Urinary bladder (tissue), 4 donors: ENCODE measurements around the gene LCP1. TPM values are rescaled to one million over a fixed set of nuclear protein-coding genes. Genes with fewer than 3 reads are reported as not detected.

Source experiments
- DNase-seq: peaks from one replicate; pipeline ENCODE4 v3.0.0-alpha.2; 2015; ENCODE audit errors: extremely low spot score
- H3K27ac ChIP-seq: one replicate; pipeline ENCODE4 v1.5.1; 2013; ENCODE audit warnings: low read depth, mild to moderate bottlenecking, moderate library complexity
- H3K36me3 ChIP-seq: one replicate; pipeline ENCODE4 v1.6.1; 2013; ENCODE audit warnings: mild to moderate bottlenecking, moderate library complexity; ENCODE audit not compliant: insufficient read depth
- H3K4me1 ChIP-seq: one replicate; pipeline ENCODE4 v1.6.1; 2013; ENCODE audit warnings: mild to moderate bottlenecking, moderate library complexity; ENCODE audit not compliant: insufficient read depth
- H3K4me3 ChIP-seq: one replicate; pipeline ENCODE4 v1.5.1; 2013; ENCODE audit warnings: low read depth, low read length
- WGBS: extraction: QIAGEN DNeasy Blood & Tissue Kit; methylation state at CpG from one replicate; pipeline ENCODE4 v1.1.7; 2013; 5-methylcytosine and 5-hydroxymethylcytosine counted together
- polyA plus RNA-seq: library from polyadenylated mRNA; stranded (reverse); fragments of 200-250 nt; gene quantifications from one replicate; pipeline ENCODE4 v1.2.3, GENCODE V29; 2013
- total RNA-seq: library from RNA; depleted of rRNA; stranded (reverse); fragments of >200 nt; gene quantifications from one replicate; pipeline ENCODE4 v1.2.3, GENCODE V29; 2014
- donor health status: healthy with polysubstance abuse.
- donor health status: healthy.

The LCP1 gene
- total and polyA plus RNA-seq, 2 donors = 26.7 to 43.5 TPM

DNA sequence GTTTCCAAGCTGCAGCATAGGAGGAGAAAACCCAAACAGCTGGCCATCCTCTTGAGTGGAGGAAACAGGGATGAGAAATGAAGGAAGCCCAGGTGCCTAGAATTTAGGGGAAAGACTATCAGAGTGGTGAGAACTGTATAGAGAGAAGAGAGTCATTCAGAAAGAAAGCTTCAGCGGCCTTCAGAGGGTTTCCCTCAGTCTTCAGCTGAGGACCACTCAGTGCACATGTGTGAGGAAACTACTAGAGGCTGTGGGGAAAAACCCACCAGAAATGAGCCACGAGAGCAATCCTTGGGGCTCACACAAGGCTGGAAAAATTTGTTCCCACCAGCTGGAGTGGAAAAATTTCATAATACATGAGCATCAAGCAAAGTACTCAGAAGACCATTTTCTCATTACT is 41.9 kb downstream of the LCP1 start:
- WGBS = 87% methylated on average over 2 of the region's 2 CpGs
- no peaks in the 10 kb centered on the region for H3K4me1 ChIP-seq
- no peaks in the 10 kb centered on the region for H3K36me3 ChIP-seq
- no peak for DNase-seq
- no peak overlapping the region for H3K4me3 ChIP-seq
- no peak overlapping the region for H3K27ac ChIP-seq

DNA sequence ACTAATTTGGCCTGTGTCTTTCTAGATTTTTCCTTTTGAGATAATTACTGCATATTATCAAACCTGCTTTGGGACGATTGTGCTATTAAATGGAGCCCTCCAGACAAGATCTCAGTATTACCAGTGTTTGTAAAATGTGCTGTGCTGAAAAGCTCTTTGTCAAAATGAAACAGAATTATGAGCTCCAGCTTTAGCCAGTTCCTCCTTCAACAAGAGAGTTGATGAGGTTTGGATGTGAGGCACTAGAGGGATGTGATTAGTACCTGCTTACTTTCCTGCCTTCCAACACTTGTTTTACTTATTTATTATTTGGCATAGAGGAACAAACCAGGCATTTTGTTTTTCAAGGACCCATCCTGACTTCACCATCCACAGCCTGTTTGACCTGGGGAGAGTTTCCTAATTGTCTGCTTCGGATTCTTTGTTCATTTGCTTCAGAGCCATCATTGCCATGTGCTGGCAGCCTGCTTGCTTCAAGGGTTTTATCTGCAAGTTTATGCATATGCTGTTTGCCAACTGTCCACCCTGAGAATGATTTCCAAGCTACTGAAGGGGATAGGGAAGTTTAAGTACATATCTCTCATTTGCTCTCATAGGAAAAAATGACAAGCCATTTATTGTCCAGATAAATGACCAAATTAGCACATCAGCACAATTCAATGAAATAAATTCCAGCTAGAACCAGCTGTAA is 44.2 kb downstream of the LCP1 start:
- Histone ChIP-seq H3K4me3 (no peak overlapping the region), H3K27ac (no peak overlapping the region), H3K4me1 (no peaks in the 10 kb centered on the region), H3K36me3 (no peaks in the 10 kb centered on the region)
- WGBS = 35% methylated on average over 2 of the region's 2 CpGs
- no peak for DNase-seq

DNA sequence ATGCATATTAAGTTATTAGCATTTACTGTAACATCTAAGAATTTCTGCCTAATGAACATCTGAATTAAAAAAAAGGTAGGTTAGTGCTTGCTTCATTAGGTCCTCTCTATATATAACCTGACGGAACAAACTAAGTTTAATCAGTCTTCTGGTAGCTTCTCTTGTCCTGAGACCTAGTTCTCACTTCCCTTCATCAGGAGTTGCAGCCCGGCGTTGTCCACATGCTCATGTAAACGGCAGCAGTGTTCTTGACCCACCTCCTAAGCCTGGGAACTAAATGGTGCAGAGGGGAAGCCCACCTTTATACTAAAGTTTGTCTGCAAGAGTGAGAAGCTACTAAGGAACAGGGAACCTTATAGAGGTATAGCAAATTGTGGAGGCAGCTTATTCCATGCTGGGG is 45.3 kb downstream of the LCP1 start:
- no peaks in the 10 kb centered on the region for H3K36me3 ChIP-seq
- H3K4me1 ChIP-seq = no peaks in the 10 kb centered on the region
- no peak overlapping the region for H3K27ac ChIP-seq
- no peak for DNase-seq
- 81% methylated on average over 4 of the region's 4 CpGs for WGBS
- H3K4me3 ChIP-seq = no peak overlapping the region

DNA sequence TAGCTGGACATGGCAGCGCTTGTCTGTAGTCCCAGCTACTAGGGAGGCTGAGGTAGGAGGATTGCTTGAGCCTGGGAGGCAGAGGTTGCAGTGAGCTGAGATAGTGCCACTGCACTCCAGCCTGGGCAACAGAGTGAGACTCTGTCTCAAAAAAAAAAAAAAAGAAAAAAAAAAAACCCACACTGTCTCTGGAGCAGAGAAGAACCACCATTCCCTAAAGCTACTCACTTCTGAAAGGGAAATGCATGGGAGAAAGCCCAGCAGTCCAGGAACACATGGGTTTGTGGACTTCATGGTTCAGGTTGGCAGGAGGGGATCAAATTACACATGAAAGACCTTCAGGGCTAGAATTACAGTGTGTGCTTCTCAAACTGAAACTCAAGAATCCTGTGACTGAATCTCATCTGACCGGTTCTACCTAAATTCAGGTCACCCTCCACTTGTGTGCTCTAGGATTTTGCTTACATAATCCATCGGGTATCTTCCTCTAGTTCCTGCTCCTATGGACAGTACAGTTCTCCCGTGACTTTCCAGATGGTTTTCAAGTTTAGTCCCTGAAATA is 46.9 kb downstream of the LCP1 start:
- Histone ChIP-seq H3K4me1 (no peaks in the 10 kb centered on the region), H3K4me3 (no peak overlapping the region), H3K36me3 (no peaks in the 10 kb centered on the region), H3K27ac (no peak overlapping the region)
- WGBS = 59% methylated on average over 4 of the region's 4 CpGs
- peak; percentile 85 for DNase-seq

DNA sequence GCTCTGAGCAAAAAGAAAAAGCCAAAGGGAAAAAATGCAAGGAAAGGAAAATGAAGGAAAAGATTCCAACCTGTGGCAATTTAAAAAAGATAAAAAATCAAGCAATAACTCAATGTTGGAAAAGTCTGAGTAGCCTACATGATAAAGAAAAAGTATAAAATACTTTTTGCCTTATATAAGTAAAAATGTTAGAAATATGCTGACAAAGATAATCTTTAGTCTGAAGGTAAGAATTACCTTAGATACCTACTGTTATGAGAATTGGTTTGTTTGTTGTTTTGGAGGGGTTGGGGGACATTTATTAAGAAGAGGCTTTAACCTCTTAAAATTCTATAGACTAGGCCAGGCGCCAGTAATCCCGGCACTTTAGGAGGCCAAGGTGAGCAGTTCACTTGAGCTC is 47.5 kb downstream of the LCP1 start:
- WGBS = 84% methylated on average over 2 of the region's 2 CpGs
- Histone ChIP-seq H3K27ac (no peak overlapping the region), H3K4me3 (no peak overlapping the region), H3K4me1 (no peaks in the 10 kb centered on the region), H3K36me3 (no peaks in the 10 kb centered on the region)
- DNase-seq = no peak

DNA sequence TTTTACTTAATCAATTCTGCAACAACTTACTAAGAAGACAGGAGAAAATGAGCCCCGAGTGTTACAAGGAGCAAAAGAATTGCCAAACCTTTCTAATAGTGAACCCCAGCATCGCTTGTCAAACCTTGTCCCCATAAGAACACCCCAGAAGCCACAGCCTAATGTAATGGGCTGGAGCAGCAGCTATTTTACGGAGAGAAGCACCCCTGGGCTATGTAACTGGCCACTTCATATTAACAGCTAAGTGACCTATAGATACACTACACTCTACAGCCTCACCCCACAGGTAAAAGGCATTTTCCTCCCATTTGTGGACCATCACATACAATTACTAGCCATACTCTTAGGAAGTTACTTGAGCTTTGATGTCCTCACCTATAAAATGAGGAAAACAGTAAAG is 49.9 kb downstream of the LCP1 start:
- no peak for DNase-seq
- Histone ChIP-seq H3K36me3 (no peaks in the 10 kb centered on the region), H3K4me3 (no peak overlapping the region), H3K4me1 (no peaks in the 10 kb centered on the region), H3K27ac (no peak overlapping the region)
- 88% methylated on average over 3 of the region's 3 CpGs for WGBS

DNA sequence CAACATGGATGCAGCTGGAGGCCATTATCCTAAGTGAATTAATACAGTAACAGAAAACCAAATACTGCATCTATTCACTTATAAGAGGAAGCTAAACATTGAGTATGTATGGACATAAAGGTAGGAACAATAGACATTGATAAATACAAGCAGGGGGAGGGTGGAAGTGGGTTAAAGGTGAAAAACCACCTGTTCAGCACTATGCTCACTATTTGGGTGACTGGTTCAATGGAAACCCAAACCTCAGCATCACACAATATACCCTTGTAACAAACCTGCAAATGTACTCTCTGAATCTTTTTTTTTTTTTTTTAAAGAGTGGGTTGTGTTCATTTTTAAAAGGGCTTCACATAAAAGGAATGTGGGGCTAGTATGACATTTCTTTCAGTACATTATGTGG is 50.3 kb downstream of the LCP1 start:
- no peak overlapping the region for H3K4me3 ChIP-seq
- DNase-seq = no peak
- H3K36me3 ChIP-seq = no peaks in the 10 kb centered on the region
- H3K27ac ChIP-seq = no peak overlapping the region
- H3K4me1 ChIP-seq = peaks cover 2% of the 10 kb centered on the region

DNA sequence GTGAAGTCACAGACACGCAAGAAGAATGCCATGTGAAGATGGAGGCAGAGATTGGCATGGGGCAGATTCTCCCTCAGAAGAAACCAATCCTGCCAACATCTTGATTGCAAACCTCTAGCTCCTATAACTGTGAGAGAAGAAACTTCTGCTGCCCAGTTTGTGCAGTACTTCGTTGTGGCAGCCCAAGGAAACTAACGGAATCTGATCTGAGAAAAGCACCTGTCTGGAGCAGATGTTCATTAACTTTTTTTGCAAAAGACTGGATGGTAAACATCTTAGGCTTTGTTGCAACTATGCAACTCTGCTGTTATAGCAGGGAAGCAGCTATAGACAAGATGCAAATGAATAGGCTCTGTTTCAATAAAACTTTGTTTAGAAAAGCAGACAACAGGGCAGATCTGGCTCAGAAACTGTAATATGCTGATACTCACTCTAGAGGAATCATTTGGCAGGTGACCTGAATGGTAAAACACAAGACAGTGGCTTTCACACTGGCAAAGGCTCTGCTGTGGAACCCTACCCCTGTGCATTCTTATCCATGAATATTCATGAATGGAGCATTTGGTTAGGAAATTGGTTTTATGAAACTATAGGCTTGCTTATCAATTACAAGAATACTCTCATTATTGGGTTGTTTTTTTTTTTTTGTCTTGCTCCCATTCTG is 51.9 kb downstream of the LCP1 start:
- Histone ChIP-seq H3K4me1 (peaks cover 2% of the 10 kb centered on the region), H3K27ac (no peak overlapping the region), H3K4me3 (no peak overlapping the region), H3K36me3 (no peaks in the 10 kb centered on the region)
- 85% methylated on average over 3 of the region's 3 CpGs for WGBS
- DNase-seq = no peak

DNA sequence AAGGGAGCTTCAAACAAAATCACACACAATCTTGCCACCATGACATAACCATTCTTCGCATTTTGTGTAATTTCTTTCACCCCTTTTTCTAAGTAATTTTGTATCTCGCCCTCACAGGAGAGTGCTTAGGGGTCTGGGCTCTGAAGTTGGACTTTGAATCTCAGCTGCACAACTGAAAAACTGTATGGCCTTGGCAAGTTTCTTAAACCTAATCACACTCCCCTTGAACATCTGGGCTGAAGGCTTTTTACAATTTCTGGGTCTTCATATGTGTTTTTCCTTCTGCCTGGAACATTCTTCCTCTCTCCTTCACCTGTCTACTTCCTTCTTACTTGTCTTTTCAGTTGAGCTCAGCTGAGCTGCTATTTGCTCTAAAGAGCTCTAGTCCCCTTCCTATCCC is 52.9 kb downstream of the LCP1 start:
- H3K27ac ChIP-seq = no peak overlapping the region
- no peak for DNase-seq
- WGBS = 94% methylated on average over 2 of the region's 2 CpGs
- peaks cover 2% of the 10 kb centered on the region for H3K4me1 ChIP-seq
- no peaks in the 10 kb centered on the region for H3K36me3 ChIP-seq
- no peak overlapping the region for H3K4me3 ChIP-seq

DNA sequence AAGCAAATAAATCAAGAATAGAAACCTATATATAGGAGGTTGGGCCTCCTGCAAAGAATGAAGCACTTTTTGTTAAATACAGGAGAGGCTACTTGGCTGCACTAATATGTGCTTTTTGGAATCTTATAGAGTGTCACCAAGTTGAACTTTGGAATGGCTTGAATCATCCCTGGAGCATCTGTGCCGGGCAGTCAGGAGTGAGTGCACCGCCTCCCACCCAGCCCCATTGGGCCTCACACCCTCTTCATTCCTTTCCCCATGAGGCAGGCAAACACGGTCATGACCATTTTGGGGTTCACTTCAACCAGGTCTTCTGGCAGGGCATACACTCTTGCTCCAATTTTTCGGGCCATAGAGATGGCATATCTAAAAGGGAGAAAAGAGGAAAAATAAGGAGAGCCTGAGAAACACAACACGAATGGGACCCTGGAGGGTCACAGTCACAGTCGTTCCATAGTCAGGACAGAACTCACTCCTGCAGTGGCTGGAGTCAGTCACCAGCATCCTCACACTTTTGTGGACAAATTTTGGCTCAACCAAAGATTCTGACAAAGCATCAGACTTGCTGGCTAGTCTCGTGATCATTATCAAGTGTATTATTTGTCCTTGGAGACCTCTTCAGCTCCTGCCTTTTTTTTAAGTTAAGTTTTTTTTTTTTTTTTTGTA is 54.5 kb downstream of the LCP1 start:
- peaks cover 2% of the 10 kb centered on the region for H3K4me1 ChIP-seq
- no peak for DNase-seq
- WGBS = 88% methylated on average over 7 of the region's 7 CpGs
- H3K36me3 ChIP-seq = no peaks in the 10 kb centered on the region
- H3K4me3 ChIP-seq = no peak overlapping the region
- H3K27ac ChIP-seq = no peak overlapping the region

DNA sequence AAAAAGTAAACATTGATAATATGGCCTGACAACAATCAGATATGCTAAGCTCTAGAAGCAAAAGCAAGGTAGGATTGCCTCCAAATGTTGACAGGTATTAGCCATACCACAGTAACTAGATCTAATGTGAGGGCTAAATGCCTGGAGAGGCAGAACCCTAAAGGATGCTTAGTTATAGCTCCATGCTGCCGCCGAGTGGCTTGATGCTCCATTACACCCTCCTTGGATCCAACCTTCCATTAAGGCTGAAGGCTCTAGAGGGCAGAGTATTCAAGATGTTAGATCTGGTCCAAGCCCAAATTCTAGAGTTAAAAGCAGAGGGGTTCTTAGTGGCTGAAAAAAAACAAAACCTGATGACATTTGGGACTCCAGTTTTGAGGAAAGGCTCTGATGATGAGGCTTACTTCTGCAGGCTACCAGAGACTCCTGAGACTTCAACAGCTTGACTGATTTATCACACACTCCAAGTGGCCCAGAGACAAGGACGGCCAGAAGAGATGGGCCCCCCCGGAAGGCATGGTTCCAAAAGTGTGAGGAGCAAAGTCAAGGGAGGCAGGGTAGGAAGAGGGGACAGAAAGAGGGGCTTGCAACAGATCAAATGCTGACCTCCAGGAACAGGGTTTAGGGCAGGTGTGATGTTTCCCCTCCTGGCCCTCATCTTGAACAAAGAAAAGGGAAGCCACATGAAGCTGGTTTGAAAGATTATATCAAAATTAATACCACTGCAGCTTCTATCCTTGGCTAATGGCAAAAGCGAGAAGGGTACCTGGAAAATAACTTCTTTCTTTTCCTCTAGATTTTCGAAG is 55.2 kb downstream of the LCP1 start:
- WGBS = 52% methylated on average over 6 of the region's 6 CpGs
- H3K4me3 ChIP-seq = no peak overlapping the region
- H3K36me3 ChIP-seq = no peaks in the 10 kb centered on the region
- DNase-seq = no peak
- H3K27ac ChIP-seq = no peak overlapping the region
- peaks cover 2% of the 10 kb centered on the region for H3K4me1 ChIP-seq

DNA sequence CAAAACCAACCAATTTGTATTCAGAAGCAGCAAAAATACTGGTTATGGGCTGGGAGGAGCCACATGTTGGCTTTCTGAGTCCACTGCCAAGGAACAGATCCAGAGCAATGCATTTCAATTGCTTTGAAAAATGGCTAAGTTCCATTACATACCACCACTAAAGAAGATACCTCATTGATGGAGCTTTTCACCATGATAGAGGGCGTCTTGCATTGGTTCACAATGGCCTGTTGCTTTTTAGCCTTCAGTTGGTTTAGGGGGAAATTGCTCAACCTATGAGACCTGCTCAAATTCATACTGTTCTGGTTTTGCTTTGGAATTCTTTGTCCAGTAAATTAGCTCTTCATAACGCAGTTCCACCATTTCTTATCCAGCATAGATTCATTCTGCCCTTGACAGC is 55.9 kb downstream of the LCP1 start:
- Histone ChIP-seq H3K36me3 (no peaks in the 10 kb centered on the region), H3K4me3 (no peak overlapping the region), H3K27ac (no peak overlapping the region), H3K4me1 (peaks cover 2% of the 10 kb centered on the region)
- WGBS = 57% methylated on average over 2 of the region's 2 CpGs
- DNase-seq = no peak
